ENCODE measurements around the gene CT47A1. TPM values are rescaled to one million over a fixed set of nuclear protein-coding genes. Genes with fewer than 3 reads are reported as not detected.
A peak's percentile ranks its signal among the peaks of the same experiment; 100 is the strongest.
"Not testable (repeated sequence)": the region's sequence is repeated elsewhere in the genome, so short reads cannot be mapped to it uniquely, and the experiment has no call there.

The CT47A1 gene
- total RNA-seq, 2 donors from 2014 or later: not detected

- 79% methylated on average over 4 of the region's 4 CpGs; no CpG with 5 or more reads in 1 of the 2 experiments for WGBS, 2 experiments (ENCODE audit: insufficient coverage in 1 of 2, insufficient read length in 1 of 2)
- Mint-ChIP-seq H3K36me3 (ENCODE audit: low read depth) (no peaks in the 10 kb centered on the region), H3K4me3 (no peak overlapping the region), H3K9me3 (peaks cover 19% of the 10 kb centered on the region), H3K27me3 (ENCODE audit: insufficient read depth) (no peaks in the 10 kb centered on the region), H3K27ac (no peak overlapping the region), H3K4me1 (peaks cover 5% of the 10 kb centered on the region)
- H3K9me3 ChIP-seq (ENCODE audit: control insufficient read depth, low read length): no peaks in the 10 kb centered on the region
- DNase-seq: no peak
- TF ChIP-seq CTCF (conservative IDR thresholded peaks at IDR 0.05): peak; percentile 68
- no peaks in the 10 kb centered on the region for H3K36me3 ChIP-seq (ENCODE audit: control insufficient read depth, insufficient read depth, low read length)
- peaks cover 3% of the 10 kb centered on the region for H3K4me1 ChIP-seq (ENCODE audit: control insufficient read depth, insufficient read depth, low read length)
- H3K9ac ChIP-seq (ENCODE audit: extremely low read depth, low read length, poor library complexity, severe bottlenecking): no peak overlapping the region
- no peak overlapping the region for H3K27ac ChIP-seq (ENCODE audit: low read depth, low read length)
- H3K27me3 ChIP-seq (ENCODE audit: control insufficient read depth, insufficient read depth, low read length, poor library complexity, severe bottlenecking): no peaks in the 10 kb centered on the region
- no peak overlapping the region for H3K4me3 ChIP-seq (ENCODE audit: low read length)
These were observed 15.0 kb upstream of the CT47A1 start for GRCh38 chrX:121000589-121000988.

GRCh38 chrX:120999413-120999812 is 13.9 kb upstream of the CT47A1 start:
- H3K4me1 ChIP-seq (ENCODE audit: control insufficient read depth, insufficient read depth, low read length): peaks cover 3% of the 10 kb centered on the region
- H3K27ac Mint-ChIP-seq: no peak overlapping the region
- DNase-seq: no peak
- no peaks in the 10 kb centered on the region for H3K36me3 Mint-ChIP-seq (ENCODE audit: low read depth)
- 89% methylated on average over 2 of the region's 3 CpGs; no CpG with 5 or more reads in 1 of the 2 experiments for WGBS, 2 experiments (ENCODE audit: insufficient coverage in 1 of 2, insufficient read length in 1 of 2)
- no peak overlapping the region for H3K27ac ChIP-seq (ENCODE audit: low read depth, low read length)
- no peak overlapping the region for H3K9ac ChIP-seq (ENCODE audit: extremely low read depth, low read length, poor library complexity, severe bottlenecking)
- H3K36me3 ChIP-seq (ENCODE audit: control insufficient read depth, insufficient read depth, low read length): no peaks in the 10 kb centered on the region
- H3K4me3 Mint-ChIP-seq: no peak overlapping the region
- TF ChIP-seq CTCF (conservative IDR thresholded peaks at IDR 0.05): no peak
- no peak overlapping the region for H3K4me3 ChIP-seq (ENCODE audit: low read length)
- no peaks in the 10 kb centered on the region for H3K27me3 Mint-ChIP-seq (ENCODE audit: insufficient read depth)
- peaks cover 29% of the 10 kb centered on the region for H3K9me3 Mint-ChIP-seq
- H3K9me3 ChIP-seq (ENCODE audit: control insufficient read depth, low read length): no peaks in the 10 kb centered on the region
- peaks cover 5% of the 10 kb centered on the region for H3K4me1 Mint-ChIP-seq
- H3K27me3 ChIP-seq (ENCODE audit: control insufficient read depth, insufficient read depth, low read length, poor library complexity, severe bottlenecking): no peaks in the 10 kb centered on the region

GRCh38 chrX:120956500-120956899 is 29.1 kb downstream of the CT47A1 start, which contains the start of gene CT47A7:
Gene CT47A7 (minus strand): TSS chrX:120956600. CDS start chrX:120956345, 255 bp downstream.
- WGBS, 2 experiments (ENCODE audit: insufficient coverage in 1 of 2, insufficient read length in 1 of 2): no CpG with 5 or more reads among the region's 7 CpGs
- not testable (repeated sequence) for H3K27ac Mint-ChIP-seq, H3K9me3 Mint-ChIP-seq

More at GRCh38 chrX:120956500-120956899, 29.1 kb downstream of the CT47A1 start, which contains the start of gene CT47A7:
- not testable (repeated sequence) for DNase-seq; H3K27me3 ChIP-seq (ENCODE audit: control insufficient read depth, insufficient read depth, low read length, poor library complexity, severe bottlenecking); H3K4me3 ChIP-seq (ENCODE audit: low read length); H3K36me3 ChIP-seq (ENCODE audit: control insufficient read depth, insufficient read depth, low read length); H3K9me3 ChIP-seq (ENCODE audit: control insufficient read depth, low read length); H3K27ac ChIP-seq (ENCODE audit: low read depth, low read length); H3K4me3 Mint-ChIP-seq; H3K4me1 Mint-ChIP-seq; H3K9ac ChIP-seq (ENCODE audit: extremely low read depth, low read length, poor library complexity, severe bottlenecking); H3K4me1 ChIP-seq (ENCODE audit: control insufficient read depth, insufficient read depth, low read length); H3K36me3 Mint-ChIP-seq (ENCODE audit: low read depth); H3K27me3 Mint-ChIP-seq (ENCODE audit: insufficient read depth)

Other genes starting within 250 kb of the CT47A1 start
- gene CT47B1, start 109.9 kb downstream of the CT47A1 start, total RNA-seq: not detected
- not detected for gene CT47A11, start 48.6 kb downstream of the CT47A1 start, total RNA-seq
- gene CT47A10, start 43.7 kb downstream of the CT47A1 start, total RNA-seq: not detected
- not detected for gene CT47A9, start 38.9 kb downstream of the CT47A1 start, total RNA-seq
- not detected for gene CT47A8, start 34.0 kb downstream of the CT47A1 start, total RNA-seq
- gene CT47A7, start 29.2 kb downstream of the CT47A1 start, total RNA-seq: not detected
- gene CT47A6, start 24.3 kb downstream of the CT47A1 start, total RNA-seq: not detected
- gene CT47A5, start 19.4 kb downstream of the CT47A1 start, total RNA-seq: not detected
- not detected for gene CT47A4, start 14.6 kb downstream of the CT47A1 start, total RNA-seq
- gene CT47A3, start 9.7 kb downstream of the CT47A1 start, total RNA-seq: not detected
- gene CT47A2, start 4.8 kb downstream of the CT47A1 start, total RNA-seq: not detected
- gene GLUD2, start 61.9 kb upstream of the CT47A1 start, total RNA-seq: 1 to 10 TPM; 3.6 to 7.9 TPM

Measured in endodermal cell (in vitro differentiated cells).